GM10248 (cell line): Measurements from ENCODE around the gene EHBP1.

ENCODE experiments used
- CTCF ChIA-PET: fragments of 300-600 bp; sonication (Branson Sonifier 250); formaldehyde crosslinking; extraction: SDS; loops from one replicate; lab custom pipeline; 2021; ENCODE audit warnings: antibody characterized with exemption; lab: Yijun Ruan, JAX
- POLR2A ChIA-PET: fragments of 350-650 bp; sonication (Branson Sonifier 250); formaldehyde crosslinking; extraction: SDS; loops from one replicate; lab custom pipeline; 2020; ENCODE audit warnings: antibody characterized with exemption; lab: Yijun Ruan, JAX
- DNase-seq: peaks from one replicate; pipeline ENCODE4 v3.0.0; 2012; ENCODE audit errors: extremely low spot score
- CTCF ChIP-seq: IDR thresholded peaks from 2 replicates; pipeline ENCODE4 v1.5.1; 2012; ENCODE audit warnings: mild to moderate bottlenecking, low read depth; ENCODE audit errors: extremely low read depth, missing control alignments, control extremely low read depth

Gene EHBP1

GRCh38 chr2:62801110-62801509 is 95.6 kb downstream of the EHBP1 start:
- TF ChIP-seq CTCF = no peak
- ChIA-PET CTCF (interaction anchor here (1.2 to 1.8 kb wide), 2 partner anchors 14 to 15 kb away, joined by 5 to 6 read pairs; no protein-coding TSS in a partner anchor), POLR2A (no interaction called here)
- DNase-seq = no peak

GRCh38 chr2:62801814-62802523 is 96.5 kb downstream of the EHBP1 start:
- DNase-seq = no peak
- ChIA-PET POLR2A (interaction anchor here (0.6 kb wide), 1 partner anchor 97 kb away, joined by 3 read pairs; the partner anchor contains the start of gene EHBP1), CTCF (interaction anchor here (1.2 to 1.8 kb wide), 4 partner anchors 14 to 26 kb away, joined by 3 to 5 read pairs (median 5); no protein-coding TSS in a partner anchor)
- no peak for TF ChIP-seq CTCF

GRCh38 chr2:62803961-62804360 is 98.4 kb downstream of the EHBP1 start:
- ChIA-PET POLR2A (no interaction called here), CTCF (interaction anchor here (1.2 kb wide), 1 partner anchor 52 kb away, joined by 3 read pairs; no protein-coding TSS in a partner anchor)
- no peak for DNase-seq
- TF ChIP-seq CTCF = no peak

GRCh38 chr2:62806231-62806630 is 100.7 kb downstream of the EHBP1 start:
- ChIA-PET CTCF (interaction anchor here (1.0 to 1.4 kb wide), 3 partner anchors 9 to 19 kb away, joined by 3 read pairs; no protein-coding TSS in a partner anchor), POLR2A (no interaction called here)
- no peak for TF ChIP-seq CTCF
- no peak for DNase-seq

- POLR2A ChIA-PET = no interaction called here
- CTCF ChIA-PET = no interaction called here
- TF ChIP-seq CTCF = no peak
- no peak for DNase-seq
These were observed 103.0 kb downstream of the EHBP1 start for GRCh38 chr2:62808554-62808953.

GRCh38 chr2:62811086-62811485 is 105.6 kb downstream of the EHBP1 start:
- ChIA-PET CTCF (interaction anchor here (0.8 to 1.1 kb wide), 2 partner anchors 25 to 106 kb away, joined by 3 read pairs; partner anchors contain the start of gene EHBP1), POLR2A (no interaction called here)
- TF ChIP-seq CTCF = no peak
- DNase-seq = no peak
